GM15510 (cell line): Measurements from ENCODE around the gene GREB1.

Experiments used
- POLR2A ChIP-seq: IDR thresholded peaks from 3 replicates; pipeline ENCODE4 v1.6.1; 2011; ENCODE audit warnings: borderline replicate concordance; ENCODE audit not compliant: insufficient read length; ENCODE audit errors: extremely low read depth

GREB1 gene

GRCh38 chr2:11584525-11585056 is 50.7 kb downstream of the GREB1 start:
- no peak for TF ChIP-seq POLR2A

- no peak for TF ChIP-seq POLR2A
Measured at GRCh38 chr2:11585071-11585470, 51.2 kb downstream of the GREB1 start.

- no peak for TF ChIP-seq POLR2A
Measured at GRCh38 chr2:11588228-11589110, 54.6 kb downstream of the GREB1 start.

GRCh38 chr2:11589316-11589940 is 55.6 kb downstream of the GREB1 start:
- no peak for TF ChIP-seq POLR2A

- TF ChIP-seq POLR2A = no peak
Measured at GRCh38 chr2:11590193-11590592, 56.3 kb downstream of the GREB1 start.

- TF ChIP-seq POLR2A = no peak
Measured at GRCh38 chr2:11591091-11591490, 57.2 kb downstream of the GREB1 start.

GRCh38 chr2:11592671-11593574 is 59.1 kb downstream of the GREB1 start:
- no peak for TF ChIP-seq POLR2A

GRCh38 chr2:11596801-11597200 is 63.0 kb downstream of the GREB1 start:
- TF ChIP-seq POLR2A = no peak

- TF ChIP-seq POLR2A = no peak
Measured at GRCh38 chr2:11597538-11598225, 63.8 kb downstream of the GREB1 start.

GRCh38 chr2:11598228-11598731 is 64.4 kb downstream of the GREB1 start:
- no peak for TF ChIP-seq POLR2A

GRCh38 chr2:11602563-11603204 is 68.8 kb downstream of the GREB1 start:
- no peak for TF ChIP-seq POLR2A

- TF ChIP-seq POLR2A = no peak
Measured at GRCh38 chr2:11610624-11611242, 76.9 kb downstream of the GREB1 start.

- TF ChIP-seq POLR2A = no peak
Measured at GRCh38 chr2:11611251-11611650, 77.4 kb downstream of the GREB1 start.
